SU-DHL-6 (cell line): Measurements from ENCODE around the gene MLN.

Source experiments
- H2AFZ ChIP-seq: fragments of 200-600 bp; sonication (generic); 2 replicates; pipeline ENCODE4 v1.6.1; 2014; ENCODE audit warnings: low read depth, mild to moderate bottlenecking, moderate library complexity, mixed read lengths, antibody characterized with exemption, low read length; ENCODE audit not compliant: severe bottlenecking
- H3F3A ChIP-seq: fragments of 200-600 bp; shearing (Covaris generic); 2 replicates; pipeline ENCODE4 v1.6.0; 2016; ENCODE audit warnings: antibody characterized with exemption, mild to moderate bottlenecking; ENCODE audit not compliant: insufficient read depth
- H3K27ac ChIP-seq: fragments of 200-600 bp; sonication (generic); 2 replicates; pipeline ENCODE4 v1.5.1; 2016; ENCODE audit warnings: low read depth, mild to moderate bottlenecking, low read length, moderate library complexity, mixed read lengths
- H3K27me3 ChIP-seq: fragments of 200-600 bp; sonication (generic), shearing (Covaris generic); 2 replicates; pipeline ENCODE4 v1.6.0; 2014; ENCODE audit warnings: mild to moderate bottlenecking, low read length
- H3K36me3 ChIP-seq: fragments of 200-600 bp; sonication (generic); 2 replicates; pipeline ENCODE4 v1.6.1; 2014; ENCODE audit warnings: mild to moderate bottlenecking, low read length, mixed read lengths
- H3K4me2 ChIP-seq: fragments of 300-600, 200-600 bp; shearing (Covaris generic), sonication (generic); 2 replicates; pipeline ENCODE4 v1.6.0; 2014; ENCODE audit warnings: low read length, low read depth, mild to moderate bottlenecking; ENCODE audit not compliant: poor library complexity, severe bottlenecking
- H3K4me3 ChIP-seq: fragments of 200-600 bp; sonication (generic); 2 replicates; pipeline ENCODE4 v1.5.1; 2014; ENCODE audit warnings: antibody characterized with exemption, low read length, mild to moderate bottlenecking, mixed read lengths; ENCODE audit not compliant: insufficient read depth, poor library complexity, severe bottlenecking
- H3K79me2 ChIP-seq: fragments of 200-600 bp; sonication (generic); 2 replicates; pipeline ENCODE4 v1.6.1; 2014; ENCODE audit warnings: mild to moderate bottlenecking, low read length, moderate library complexity; ENCODE audit not compliant: insufficient read depth
- H3K9ac ChIP-seq: fragments of 200-600 bp; sonication (generic); 2 replicates; pipeline ENCODE4 v1.7.0; 2014; ENCODE audit warnings: mild to moderate bottlenecking, low read length
- H3K9me2 ChIP-seq: fragments of 200-600 bp; sonication (generic); replicated peaks from 2 replicates; pipeline ENCODE4 v1.6.1; 2014; ENCODE audit warnings: low read length; ENCODE audit not compliant: insufficient read depth
- H3K9me3 ChIP-seq: fragments of 200-600 bp; sonication (generic); 2 replicates; pipeline ENCODE4 v1.6.1; 2014; ENCODE audit warnings: low read length, mixed read lengths; ENCODE audit not compliant: insufficient read depth
- H4K20me1 ChIP-seq: fragments of 200-600 bp; sonication (generic); 2 replicates; pipeline ENCODE4 v1.6.1; 2014; ENCODE audit warnings: low read depth, mild to moderate bottlenecking, antibody characterized with exemption, low read length, moderate library complexity, mixed read lengths
- CTCF ChIP-seq: fragments of 200-600 bp; sonication (generic); IDR thresholded peaks from one replicate; pipeline ENCODE4 v1.5.1; 2017; ENCODE audit warnings: antibody characterized with exemption, mild to moderate bottlenecking, low read length, moderate library complexity; ENCODE audit not compliant: insufficient read depth, poor library complexity, severe bottlenecking
- EZH2phosphoT487 ChIP-seq: fragments of 200-600 bp; sonication (generic), shearing (Covaris generic); conservative IDR thresholded peaks from 2 replicates; pipeline ENCODE4 v1.6.1; 2018; ENCODE audit warnings: mild to moderate bottlenecking, antibody characterized with exemption, low read length, moderate library complexity, mixed read lengths

Gene MLN

GRCh38 chr6:33794910-33795623 is 8.7 kb downstream of the MLN start:
- Histone ChIP-seq H3K27ac (no peak overlapping the region), H3K9me2 (no peaks in the 10 kb centered on the region), H3K27me3 (no peaks in the 10 kb centered on the region), H3F3A (no peaks in the 10 kb centered on the region), H3K36me3 (no peaks in the 10 kb centered on the region), H3K4me3 (no peak overlapping the region), H3K9me3 (no peaks in the 10 kb centered on the region), H3K79me2 (no peaks in the 10 kb centered on the region), H3K4me2 (no peak overlapping the region), H2AFZ (no peak overlapping the region), H4K20me1 (no peaks in the 10 kb centered on the region), H3K9ac (no peak overlapping the region)
- no peak for TF ChIP-seq CTCF
- no peak for TF ChIP-seq EZH2phosphoT487

- no peak for TF ChIP-seq EZH2phosphoT487
- no peak overlapping the region for H3K4me3 ChIP-seq
- H3F3A ChIP-seq = no peaks in the 10 kb centered on the region
- H3K79me2 ChIP-seq = peaks cover 1% of the 10 kb centered on the region; the same call in 1 of the 2 replicates
- no peaks in the 10 kb centered on the region for H3K27me3 ChIP-seq
- no peaks in the 10 kb centered on the region for H4K20me1 ChIP-seq
- H3K36me3 ChIP-seq = no peaks in the 10 kb centered on the region
- H3K9me2 ChIP-seq = no peaks in the 10 kb centered on the region
- H3K27ac ChIP-seq = no peak overlapping the region
- H3K9ac ChIP-seq = no peak overlapping the region
- H2AFZ ChIP-seq = no peak overlapping the region
- H3K4me2 ChIP-seq = no peak overlapping the region
- no peaks in the 10 kb centered on the region for H3K9me3 ChIP-seq
These were observed 10.8 kb downstream of the MLN start for GRCh38 chr6:33792981-33793380.

GRCh38 chr6:33791620-33792019 is 12.2 kb downstream of the MLN start:
- no peaks in the 10 kb centered on the region for H3F3A ChIP-seq

More at GRCh38 chr6:33791620-33792019, 12.2 kb downstream of the MLN start:
- no peak overlapping the region for H3K9ac ChIP-seq
- no peaks in the 10 kb centered on the region for H3K27me3 ChIP-seq
- TF ChIP-seq EZH2phosphoT487 = no peak
- TF ChIP-seq CTCF = no peak
- no peaks in the 10 kb centered on the region for H3K9me3 ChIP-seq
- H3K4me2 ChIP-seq = no peak overlapping the region
- no peaks in the 10 kb centered on the region for H4K20me1 ChIP-seq
- H3K27ac ChIP-seq = no peak overlapping the region
- H3K4me3 ChIP-seq = no peak overlapping the region
- H3K79me2 ChIP-seq = peaks cover 15% of the 10 kb centered on the region
- H2AFZ ChIP-seq = no peak overlapping the region
- H3K9me2 ChIP-seq = no peaks in the 10 kb centered on the region
- no peaks in the 10 kb centered on the region for H3K36me3 ChIP-seq
